Suprapubic skin (tissue), 4 donors: ENCODE data around the gene CD151. TPM values are rescaled to one million over a fixed set of nuclear protein-coding genes. Genes with fewer than 3 reads are reported as not detected.

Experiments
- DNase-seq, 2 donors: peaks; one replicate each; pipeline ENCODE4 v3.0.0-alpha.2; 2019; ENCODE audit warnings: low spot score in 2 of 2
- H3K27ac ChIP-seq: fragments of 200-600 bp; sonication (generic); one replicate; pipeline ENCODE4 v1.5.1; 2019
- H3K27me3 ChIP-seq: fragments of 200-600 bp; sonication (generic); one replicate; pipeline ENCODE4 v1.5.1; 2019
- H3K36me3 ChIP-seq: fragments of 200-600 bp; sonication (generic); one replicate; pipeline ENCODE4 v1.5.1; 2019
- H3K4me1 ChIP-seq: fragments of 200-600 bp; sonication (generic); one replicate; pipeline ENCODE4 v1.5.1; 2019
- H3K4me3 ChIP-seq: fragments of 200-600 bp; sonication (generic); one replicate; pipeline ENCODE4 v1.5.1; 2019; ENCODE audit warnings: mild to moderate bottlenecking
- H3K9me3 ChIP-seq: fragments of 200-600 bp; sonication (generic); one replicate; pipeline ENCODE4 v1.5.1; 2019
- EP300 ChIP-seq: sonication (generic); formaldehyde crosslinking; IDR thresholded peaks from one replicate; pipeline ENCODE4 v1.6.1; 2017; ENCODE audit warnings: antibody characterized with exemption
- POLR2A ChIP-seq, 2 donors: fragments of 450-650 bp; IDR thresholded peaks; one replicate each; pipeline ENCODE4 v1.6.1; 2017; ENCODE audit warnings: antibody characterized with exemption in 2 of 2, mild to moderate bottlenecking in 2 of 2, moderate library complexity in 2 of 2
- POLR2AphosphoS5 ChIP-seq, 3 donors: sonication (generic); formaldehyde crosslinking; IDR thresholded peaks; one replicate each; pipeline ENCODE4 v1.6.1; 2017; ENCODE audit warnings: antibody characterized with exemption in 3 of 3
- WGBS: methylation state at CpG from one replicate; pipeline ENCODE4 v1.1.5; 2018; 5-methylcytosine and 5-hydroxymethylcytosine counted together
- total RNA-seq, 4 donors: library from RNA; depleted of rRNA; stranded (reverse); fragments of >200 nt; gene quantifications; one replicate each; pipeline ENCODE4 v1.1.0, GENCODE V29; 2016
- TF ChIP-seq, protein P1 (sequence below), 2 donors: fragments of 200-600 bp in 1 of 2; fragments of 450-650 bp in 1 of 2; sonication (generic) in 1 of 2; IDR thresholded peaks; one replicate each; pipeline ENCODE4 v1.5.1; 2016 to 2019; ENCODE audit warnings: antibody characterized with exemption in 2 of 2, mild to moderate bottlenecking in 1 of 2, moderate library complexity in 1 of 2

Gene CD151
- total RNA-seq, 4 donors from 2014 or later = 108 to 162 (median 150) TPM

DNA sequence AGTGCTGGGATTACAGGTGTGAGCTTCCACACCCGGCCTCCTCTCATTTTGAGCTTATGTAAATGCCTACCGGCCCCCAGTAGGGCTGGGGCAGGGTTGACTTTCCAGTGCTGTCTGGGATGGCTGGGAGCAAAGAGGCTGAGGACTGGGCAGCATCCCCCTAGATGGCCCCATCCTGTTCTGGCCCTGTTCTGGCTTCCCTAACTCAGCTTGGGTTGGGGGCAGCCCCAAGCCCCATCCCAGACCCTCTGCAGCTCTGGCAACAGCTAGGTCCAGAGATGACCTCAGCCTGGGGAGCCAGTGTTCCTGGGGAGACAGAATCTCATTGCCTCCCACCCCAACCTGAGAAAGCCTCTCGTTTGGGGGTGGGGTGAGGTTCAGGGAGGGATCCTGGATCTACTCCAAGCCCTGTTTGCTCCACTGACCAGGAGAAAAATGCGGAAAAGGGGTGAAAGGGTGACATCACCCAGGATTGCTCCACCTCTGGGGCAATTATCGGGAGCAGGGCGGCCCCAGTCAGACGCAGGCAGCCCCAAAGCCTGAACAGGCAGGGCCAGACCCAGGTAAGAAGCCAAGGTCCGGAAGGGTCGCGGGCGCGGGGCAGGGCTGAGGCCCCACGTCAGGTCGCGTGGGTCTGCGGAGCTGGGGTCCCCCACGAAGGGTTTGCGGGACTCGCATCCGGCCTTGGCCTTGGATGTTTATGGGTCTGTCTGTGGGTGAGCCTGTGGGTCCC, 14.2 kb upstream of the CD151 start, which contains the start of gene PNPLA2:
Gene PNPLA2 (plus strand): TSS at position 519 of the 733 bp plus-strand sequence. CDS start 805 bp downstream, outside the sequence.
- 32% methylated on average over 9 of the region's 20 CpGs for WGBS
- Histone ChIP-seq H3K36me3 (peaks cover 24% of the 10 kb centered on the region), H3K4me3 (peak within 1 kb of the TSS; percentile 95), H3K27me3 (no peaks in the 10 kb centered on the region), H3K27ac (peak within 1 kb of the TSS; percentile 100), H3K4me1 (peaks cover 37% of the 10 kb centered on the region), H3K9me3 (no peaks in the 10 kb centered on the region)
- DNase-seq = no peak
- no peak for TF ChIP-seq POLR2A (IDR thresholded peaks at IDR 0.05)

DNA sequence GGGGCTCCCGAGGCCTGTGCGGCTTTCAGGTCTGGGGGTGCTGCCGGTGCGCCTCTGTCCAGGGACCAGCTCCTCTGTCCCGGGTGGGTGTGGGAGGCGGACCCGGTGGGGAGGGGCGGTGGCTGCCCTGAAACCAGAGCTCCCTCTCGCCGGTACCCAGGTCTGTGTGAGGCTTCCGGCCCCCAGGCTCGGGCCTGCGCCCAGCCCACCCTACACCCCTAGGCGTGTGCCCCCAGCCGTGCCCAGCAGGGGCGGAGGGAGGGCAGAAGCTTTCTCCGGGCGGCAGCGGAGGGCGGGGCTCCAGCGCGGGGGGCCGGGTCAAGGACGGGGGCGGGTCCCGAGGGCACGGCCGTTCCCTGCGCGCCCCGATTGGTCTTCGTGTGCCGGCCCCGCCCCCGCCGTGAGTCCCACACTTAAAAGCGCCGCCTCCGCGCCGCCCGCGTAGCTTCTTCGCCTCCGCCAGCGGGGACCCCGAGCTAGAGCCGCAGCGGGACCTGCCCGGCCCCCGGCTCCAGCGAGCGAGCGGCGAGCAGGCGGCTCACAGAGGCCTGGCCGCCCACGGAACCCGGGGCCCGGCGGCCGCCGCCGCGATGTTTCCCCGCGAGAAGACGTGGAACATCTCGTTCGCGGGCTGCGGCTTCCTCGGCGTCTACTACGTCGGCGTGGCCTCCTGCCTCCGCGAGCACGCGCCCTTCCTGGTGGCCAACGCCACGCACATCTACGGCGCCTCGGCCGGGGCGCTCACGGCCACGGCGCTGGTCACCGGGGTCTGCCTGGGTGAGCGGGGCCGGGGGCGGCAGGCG, 13.4 kb upstream of the CD151 start:
- peak in 1 of 3 donors; percentile 65 for TF ChIP-seq POLR2AphosphoS5 (IDR thresholded peaks at IDR 0.05)
- TF ChIP-seq POLR2A (IDR thresholded peaks at IDR 0.05) = peak; percentile 75 to 87
- TF ChIP-seq EP300 = no peak
- TF ChIP-seq, protein P1, sequence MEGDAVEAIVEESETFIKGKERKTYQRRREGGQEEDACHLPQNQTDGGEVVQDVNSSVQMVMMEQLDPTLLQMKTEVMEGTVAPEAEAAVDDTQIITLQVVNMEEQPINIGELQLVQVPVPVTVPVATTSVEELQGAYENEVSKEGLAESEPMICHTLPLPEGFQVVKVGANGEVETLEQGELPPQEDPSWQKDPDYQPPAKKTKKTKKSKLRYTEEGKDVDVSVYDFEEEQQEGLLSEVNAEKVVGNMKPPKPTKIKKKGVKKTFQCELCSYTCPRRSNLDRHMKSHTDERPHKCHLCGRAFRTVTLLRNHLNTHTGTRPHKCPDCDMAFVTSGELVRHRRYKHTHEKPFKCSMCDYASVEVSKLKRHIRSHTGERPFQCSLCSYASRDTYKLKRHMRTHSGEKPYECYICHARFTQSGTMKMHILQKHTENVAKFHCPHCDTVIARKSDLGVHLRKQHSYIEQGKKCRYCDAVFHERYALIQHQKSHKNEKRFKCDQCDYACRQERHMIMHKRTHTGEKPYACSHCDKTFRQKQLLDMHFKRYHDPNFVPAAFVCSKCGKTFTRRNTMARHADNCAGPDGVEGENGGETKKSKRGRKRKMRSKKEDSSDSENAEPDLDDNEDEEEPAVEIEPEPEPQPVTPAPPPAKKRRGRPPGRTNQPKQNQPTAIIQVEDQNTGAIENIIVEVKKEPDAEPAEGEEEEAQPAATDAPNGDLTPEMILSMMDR (IDR thresholded peaks at IDR 0.05) = peak in 1 of 2 donors; percentile 31
- peak overlapping the region; percentile 95 for H3K4me3 ChIP-seq
- 0% methylated on average over 8 of the region's 96 CpGs for WGBS
- H3K27me3 ChIP-seq = no peaks in the 10 kb centered on the region
- H3K9me3 ChIP-seq = no peaks in the 10 kb centered on the region
- H3K4me1 ChIP-seq = peaks cover 38% of the 10 kb centered on the region
- peaks cover 24% of the 10 kb centered on the region for H3K36me3 ChIP-seq
- peak overlapping the region; percentile 100 for H3K27ac ChIP-seq
- peak; percentile 96 to 97 for DNase-seq

DNA sequence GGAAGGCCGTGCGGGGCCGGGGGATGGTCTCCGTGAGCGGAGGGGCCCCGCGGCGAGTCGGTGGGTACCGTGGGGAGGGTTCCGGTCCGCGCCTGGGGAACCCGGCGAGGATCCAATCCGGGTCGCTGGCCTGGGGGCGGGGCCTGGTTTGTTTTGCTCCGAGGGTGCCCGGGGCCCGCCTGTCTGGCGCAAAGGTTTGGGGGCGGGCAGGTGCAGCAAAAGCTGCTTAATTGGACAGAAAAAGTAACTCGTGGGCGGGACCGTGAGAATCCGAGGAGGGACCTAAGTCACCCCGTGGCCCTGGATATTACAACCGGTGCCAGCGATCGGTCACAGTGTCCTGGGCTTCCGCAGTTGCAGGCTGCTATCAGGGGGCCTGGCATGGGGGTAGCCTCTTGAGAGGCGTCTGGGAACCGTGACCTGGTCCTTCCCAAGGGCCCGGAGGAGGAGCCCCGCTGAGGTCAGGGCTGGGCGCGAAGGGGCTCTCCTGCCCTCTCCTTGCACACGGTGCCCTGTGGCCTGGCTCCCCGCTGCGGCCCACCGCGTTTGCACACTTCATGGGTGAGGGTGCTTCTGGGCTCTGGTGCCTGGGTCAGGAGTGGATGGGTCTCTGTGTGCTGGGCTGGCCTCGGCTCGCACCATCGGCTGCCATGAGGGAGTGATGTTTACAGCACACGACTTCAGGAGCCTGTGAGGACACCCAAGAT, 12.7 kb upstream of the CD151 start:
- no CpG with 5 or more reads among the region's 47 CpGs for WGBS

DNA sequence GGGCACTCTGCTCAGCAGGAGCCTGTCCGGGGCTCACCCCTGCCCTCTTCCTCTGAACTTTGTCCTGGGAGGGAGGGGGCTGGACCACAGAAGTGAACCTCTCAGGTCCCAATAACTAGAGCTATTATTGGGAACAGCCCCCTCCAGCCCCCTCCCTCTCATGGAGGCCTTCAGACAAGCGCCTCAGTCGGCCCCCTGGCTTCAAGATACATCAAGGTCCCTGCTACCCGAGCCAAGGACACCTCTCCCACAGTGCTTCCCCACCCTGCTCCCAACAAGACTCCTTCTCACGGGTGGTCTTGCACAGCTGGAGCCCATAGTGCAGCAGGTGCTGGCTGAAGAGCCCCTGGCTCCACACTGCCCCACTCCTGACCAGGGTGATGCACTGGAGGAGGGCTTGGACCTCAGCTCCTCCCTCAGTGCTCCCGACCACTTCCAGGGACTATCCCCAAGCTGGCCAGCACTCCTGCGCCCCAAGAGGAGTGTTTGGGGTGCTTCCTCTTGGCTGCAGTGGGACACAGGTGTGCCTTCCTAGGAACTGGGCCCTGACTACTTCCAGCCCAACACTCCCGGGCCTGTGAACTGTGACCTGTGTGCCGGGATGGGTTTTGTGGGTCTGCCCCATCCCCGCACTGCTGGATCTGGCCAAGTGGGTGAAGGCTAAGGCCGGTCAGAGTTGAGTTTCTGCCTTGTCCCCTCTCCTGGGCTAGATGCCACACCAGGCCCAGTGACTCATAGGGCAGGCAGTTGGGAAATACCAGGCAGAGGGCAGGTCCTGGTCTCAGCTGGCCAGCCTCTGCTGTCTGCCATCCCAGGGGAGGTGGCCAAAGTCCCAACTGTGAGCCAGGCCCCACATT, 11.9 kb upstream of the CD151 start:
- Histone ChIP-seq H3K4me1 (peaks cover 47% of the 10 kb centered on the region), H3K4me3 (peak overlapping the region; percentile 95), H3K27ac (peak overlapping the region; percentile 100)

More for the DNA sequence above, 12.7 kb upstream of the CD151 start:
- peak; percentile 95 for DNase-seq
- peaks cover 32% of the 10 kb centered on the region for H3K36me3 ChIP-seq
- no peaks in the 10 kb centered on the region for H3K27me3 ChIP-seq
- peak overlapping the region; percentile 95 for H3K4me3 ChIP-seq
- peaks cover 43% of the 10 kb centered on the region for H3K4me1 ChIP-seq
- peak overlapping the region; percentile 100 for H3K27ac ChIP-seq
- no peaks in the 10 kb centered on the region for H3K9me3 ChIP-seq
- no peak for TF ChIP-seq EP300
- TF ChIP-seq POLR2AphosphoS5 (IDR thresholded peaks at IDR 0.05) = no peak
- peak in 1 of 2 donors; percentile 44 for TF ChIP-seq POLR2A (IDR thresholded peaks at IDR 0.05)

More for the DNA sequence above, 11.9 kb upstream of the CD151 start:
- 48% methylated on average over 8 of the region's 11 CpGs for WGBS
- H3K36me3 ChIP-seq = peaks cover 36% of the 10 kb centered on the region
- no peaks in the 10 kb centered on the region for H3K27me3 ChIP-seq
- DNase-seq = peak in 1 of 2 donors; percentile 90
- no peaks in the 10 kb centered on the region for H3K9me3 ChIP-seq
- TF ChIP-seq, protein P1 (IDR thresholded peaks at IDR 0.05) = no peak
- TF ChIP-seq POLR2AphosphoS5 (IDR thresholded peaks at IDR 0.05) = peak in 2 of 3 donors; percentile 18 to 43
- no peak for TF ChIP-seq POLR2A (IDR thresholded peaks at IDR 0.05)
- no peak for TF ChIP-seq EP300
